ENCODE data around the gene GPR39.

GRCh38 chr2:132604561-132604960 lies 188.0 kb downstream of the GPR39 start:
- TF ChIP-seq, protein P1, sequence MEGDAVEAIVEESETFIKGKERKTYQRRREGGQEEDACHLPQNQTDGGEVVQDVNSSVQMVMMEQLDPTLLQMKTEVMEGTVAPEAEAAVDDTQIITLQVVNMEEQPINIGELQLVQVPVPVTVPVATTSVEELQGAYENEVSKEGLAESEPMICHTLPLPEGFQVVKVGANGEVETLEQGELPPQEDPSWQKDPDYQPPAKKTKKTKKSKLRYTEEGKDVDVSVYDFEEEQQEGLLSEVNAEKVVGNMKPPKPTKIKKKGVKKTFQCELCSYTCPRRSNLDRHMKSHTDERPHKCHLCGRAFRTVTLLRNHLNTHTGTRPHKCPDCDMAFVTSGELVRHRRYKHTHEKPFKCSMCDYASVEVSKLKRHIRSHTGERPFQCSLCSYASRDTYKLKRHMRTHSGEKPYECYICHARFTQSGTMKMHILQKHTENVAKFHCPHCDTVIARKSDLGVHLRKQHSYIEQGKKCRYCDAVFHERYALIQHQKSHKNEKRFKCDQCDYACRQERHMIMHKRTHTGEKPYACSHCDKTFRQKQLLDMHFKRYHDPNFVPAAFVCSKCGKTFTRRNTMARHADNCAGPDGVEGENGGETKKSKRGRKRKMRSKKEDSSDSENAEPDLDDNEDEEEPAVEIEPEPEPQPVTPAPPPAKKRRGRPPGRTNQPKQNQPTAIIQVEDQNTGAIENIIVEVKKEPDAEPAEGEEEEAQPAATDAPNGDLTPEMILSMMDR (IDR thresholded peaks at IDR 0.05; ENCODE audit: low read depth, low read length, poor library complexity, severe bottlenecking): no peak
- TF ChIP-seq EZH2phosphoT487 (IDR thresholded peaks at IDR 0.05; ENCODE audit: borderline replicate concordance, low read length): no peak
